ENCODE measurements around the gene JAG1. TPM values are rescaled to one million over a fixed set of nuclear protein-coding genes. Genes with fewer than 3 reads are reported as not detected.
A peak's percentile ranks its signal among the peaks of the same experiment; 100 is the strongest.

JAG1 gene
- total RNA-seq, 1 donor from 2014 or later, result 70.3 TPM

- Mint-ChIP-seq H3K4me3 (no peak overlapping the region), H3K4me1 (peaks cover 62% of the 10 kb centered on the region), H3K9me3 (peaks cover 7% of the 10 kb centered on the region), H3K27ac (ENCODE audit: unreplicated experiment) (no peak overlapping the region), H3K27me3 (ENCODE audit: low read depth) (no peaks in the 10 kb centered on the region), H3K36me3 (ENCODE audit: low read depth) (peaks cover 16% of the 10 kb centered on the region)
- DNase-seq (ENCODE audit: low read depth, low spot score), result no peak
- TF ChIP-seq CTCF (conservative IDR thresholded peaks at IDR 0.05), result peak; percentile 56
Measured at GRCh38 chr20:10611357-10611756, 62.4 kb downstream of the JAG1 start.

GRCh38 chr20:10610251-10610650 lies 63.5 kb downstream of the JAG1 start:
- no peak for DNase-seq (ENCODE audit: low read depth, low spot score)
- Mint-ChIP-seq H3K27ac (ENCODE audit: unreplicated experiment) (no peak overlapping the region), H3K27me3 (ENCODE audit: low read depth) (no peaks in the 10 kb centered on the region), H3K4me1 (peaks cover 66% of the 10 kb centered on the region), H3K36me3 (ENCODE audit: low read depth) (peaks cover 11% of the 10 kb centered on the region), H3K9me3 (peaks cover 5% of the 10 kb centered on the region), H3K4me3 (no peak overlapping the region)
- TF ChIP-seq CTCF (conservative IDR thresholded peaks at IDR 0.05), result no peak

- TF ChIP-seq CTCF (conservative IDR thresholded peaks at IDR 0.05), result no peak
- Mint-ChIP-seq H3K27ac (ENCODE audit: unreplicated experiment) (no peak overlapping the region), H3K36me3 (ENCODE audit: low read depth) (peaks cover 9% of the 10 kb centered on the region), H3K4me3 (no peak overlapping the region), H3K4me1 (peaks cover 67% of the 10 kb centered on the region), H3K9me3 (peaks cover 2% of the 10 kb centered on the region), H3K27me3 (ENCODE audit: low read depth) (no peaks in the 10 kb centered on the region)
- DNase-seq (ENCODE audit: low read depth, low spot score), result no peak
Measured at GRCh38 chr20:10609770-10610169, 64.0 kb downstream of the JAG1 start.

- Mint-ChIP-seq H3K27me3 (ENCODE audit: low read depth) (no peaks in the 10 kb centered on the region), H3K27ac (ENCODE audit: unreplicated experiment) (no peak overlapping the region), H3K9me3 (peaks cover 2% of the 10 kb centered on the region), H3K4me3 (no peak overlapping the region), H3K4me1 (peaks cover 68% of the 10 kb centered on the region), H3K36me3 (ENCODE audit: low read depth) (peaks cover 9% of the 10 kb centered on the region)
- TF ChIP-seq CTCF (conservative IDR thresholded peaks at IDR 0.05), result no peak
- no peak for DNase-seq (ENCODE audit: low read depth, low spot score)
Measured at GRCh38 chr20:10609276-10609675, 64.5 kb downstream of the JAG1 start.

- Mint-ChIP-seq H3K27ac (ENCODE audit: unreplicated experiment) (no peak overlapping the region), H3K36me3 (ENCODE audit: low read depth) (peaks cover 10% of the 10 kb centered on the region), H3K9me3 (no peaks in the 10 kb centered on the region), H3K4me3 (no peak overlapping the region), H3K27me3 (ENCODE audit: low read depth) (no peaks in the 10 kb centered on the region), H3K4me1 (peaks cover 57% of the 10 kb centered on the region)
- no peak for TF ChIP-seq CTCF (conservative IDR thresholded peaks at IDR 0.05)
- no peak for DNase-seq (ENCODE audit: low read depth, low spot score)
Measured at GRCh38 chr20:10605547-10606195, 68.1 kb downstream of the JAG1 start.

Data from neural crest cell (in vitro differentiated cells).